BE2C (cell line): ENCODE measurements around the gene AGPAT4.

Source experiments
- DNase-seq: peaks from one replicate; pipeline ENCODE4 v3.0.0-alpha.2; 2020
- H3K27me3 ChIP-seq: fragments of 250-450 bp; sonication (Bioruptor Pico); 2 replicates; pipeline ENCODE4 v1.5.1; 2020; ENCODE audit warnings: mild to moderate bottlenecking
- H3K36me3 ChIP-seq: fragments of 250-450 bp; sonication (Bioruptor Pico); 2 replicates; pipeline ENCODE4 v1.5.1; 2020; ENCODE audit warnings: mild to moderate bottlenecking
- H3K4me1 ChIP-seq: fragments of 250-450 bp; sonication (Bioruptor Pico); 2 replicates; pipeline ENCODE4 v1.5.1; 2020
- H3K4me3 ChIP-seq: 2 replicates; pipeline ENCODE4 v1.5.1; 2011; ENCODE audit warnings: low read depth, low read length
- H3K9me3 ChIP-seq: fragments of 250-450 bp; sonication (Bioruptor Pico); 2 replicates; pipeline ENCODE4 v1.5.1; 2020
- CTCF ChIP-seq: IDR thresholded peaks from 2 replicates; pipeline ENCODE4 v1.5.1; 2012; ENCODE audit warnings: mild to moderate bottlenecking, low read depth, low read length

Gene AGPAT4

GRCh38 chr6:161261816-161262215 lies 12.0 kb downstream of the AGPAT4 start:
- no peak for DNase-seq
- Histone ChIP-seq H3K4me3 (no peak overlapping the region), H3K27me3 (no peaks in the 10 kb centered on the region), H3K4me1 (peaks cover 5% of the 10 kb centered on the region; the same call in 1 of the 2 replicates), H3K9me3 (no peaks in the 10 kb centered on the region), H3K36me3 (no peaks in the 10 kb centered on the region)
- no peak for TF ChIP-seq CTCF

- Histone ChIP-seq H3K4me1 (peaks cover 6% of the 10 kb centered on the region), H3K4me3 (no peak overlapping the region), H3K36me3 (no peaks in the 10 kb centered on the region), H3K27me3 (peaks cover 4% of the 10 kb centered on the region; the same call in 1 of the 2 replicates), H3K9me3 (no peaks in the 10 kb centered on the region)
- no peak for TF ChIP-seq CTCF
- DNase-seq = no peak
Measured at GRCh38 chr6:161261325-161261724, 12.5 kb downstream of the AGPAT4 start.

- no peak for DNase-seq
- Histone ChIP-seq H3K4me3 (no peak overlapping the region), H3K36me3 (no peaks in the 10 kb centered on the region; the same call in 1 of the 2 replicates), H3K27me3 (peaks cover 4% of the 10 kb centered on the region; the same call in 1 of the 2 replicates), H3K4me1 (peaks cover 23% of the 10 kb centered on the region), H3K9me3 (no peaks in the 10 kb centered on the region)
- TF ChIP-seq CTCF = no peak
Measured at GRCh38 chr6:161259302-161259701, 14.6 kb downstream of the AGPAT4 start.

- no peak for TF ChIP-seq CTCF
- DNase-seq = no peak
- no peak overlapping the region for H3K4me3 ChIP-seq
- no peaks in the 10 kb centered on the region; the same call in 1 of the 2 replicates for H3K36me3 ChIP-seq
- peaks cover 24% of the 10 kb centered on the region for H3K4me1 ChIP-seq
- H3K27me3 ChIP-seq = peaks cover 4% of the 10 kb centered on the region; the same call in 1 of the 2 replicates
- H3K9me3 ChIP-seq = no peaks in the 10 kb centered on the region
Measured at GRCh38 chr6:161257793-161258457, 15.9 kb downstream of the AGPAT4 start.

GRCh38 chr6:161256407-161256806 lies 17.5 kb downstream of the AGPAT4 start:
- H3K27me3 ChIP-seq = peaks cover 4% of the 10 kb centered on the region; the same call in 1 of the 2 replicates
- H3K36me3 ChIP-seq = no peaks in the 10 kb centered on the region; the same call in 1 of the 2 replicates
- H3K9me3 ChIP-seq = no peaks in the 10 kb centered on the region
- peaks cover 24% of the 10 kb centered on the region for H3K4me1 ChIP-seq
- no peak for TF ChIP-seq CTCF
- DNase-seq = peak; percentile 22
- H3K4me3 ChIP-seq = peak overlapping the region; percentile 9

GRCh38 chr6:161255518-161255917 lies 18.3 kb downstream of the AGPAT4 start:
- H3K9me3 ChIP-seq = no peaks in the 10 kb centered on the region
- DNase-seq = no peak
- H3K27me3 ChIP-seq = peaks cover 4% of the 10 kb centered on the region; the same call in 1 of the 2 replicates
- peaks cover 24% of the 10 kb centered on the region for H3K4me1 ChIP-seq
- no peak for TF ChIP-seq CTCF
- no peaks in the 10 kb centered on the region; the same call in 1 of the 2 replicates for H3K36me3 ChIP-seq
- no peak overlapping the region for H3K4me3 ChIP-seq
